Glomerular endothelial cell (primary cell): Measurements from ENCODE around the gene GRK3. TPM values are rescaled to one million over a fixed set of nuclear protein-coding genes. Genes with fewer than 3 reads are reported as not detected.
"Not testable (repeated sequence)": the region's sequence is repeated elsewhere in the genome, so short reads cannot be mapped to it uniquely, and the experiment has no call there.

Experiments used
- DNase-seq: peaks from one replicate; pipeline ENCODE4 v3.0.0-alpha.2; 2011; ENCODE audit warnings: low read depth, low spot score; ENCODE audit errors: extremely low read depth
- total RNA-seq: library from RNA; depleted of rRNA; stranded (reverse); fragments of >200 nt; gene quantifications from 2 replicates; pipeline ENCODE4 v1.2.3, GENCODE V29; 2015

The GRK3 gene
- total RNA-seq, 1 donor from 2014 or later = 0.76 TPM

GRCh38 chr22:25623851-25624250, 59.4 kb downstream of the GRK3 start:
- no peak for DNase-seq

DNA sequence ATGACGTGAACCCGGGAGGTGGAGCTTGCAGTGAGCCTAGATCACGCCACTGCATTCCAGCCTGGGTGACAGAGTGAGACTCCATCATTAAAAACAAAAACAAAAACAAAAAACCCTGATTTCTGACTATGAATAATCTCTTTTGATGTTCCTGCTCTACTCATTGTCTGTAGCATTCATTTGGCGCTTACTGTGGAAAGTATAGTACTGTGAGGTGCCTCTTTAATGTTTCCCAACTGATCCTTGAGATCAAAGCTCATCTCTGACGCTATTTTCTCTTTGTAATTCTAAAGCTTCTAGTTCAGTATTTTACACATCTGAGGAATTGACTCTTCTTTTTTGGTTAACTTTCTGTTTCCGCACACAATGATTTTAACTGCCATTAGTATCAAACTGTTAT, 60.0 kb downstream of the GRK3 start:
- DNase-seq = no peak

- not testable (repeated sequence) for DNase-seq
Observed at GRCh38 chr22:25625747-25626623, 61.5 kb downstream of the GRK3 start.

- DNase-seq = no peak
Observed at GRCh38 chr22:25626624-25626990, 62.1 kb downstream of the GRK3 start.

DNA sequence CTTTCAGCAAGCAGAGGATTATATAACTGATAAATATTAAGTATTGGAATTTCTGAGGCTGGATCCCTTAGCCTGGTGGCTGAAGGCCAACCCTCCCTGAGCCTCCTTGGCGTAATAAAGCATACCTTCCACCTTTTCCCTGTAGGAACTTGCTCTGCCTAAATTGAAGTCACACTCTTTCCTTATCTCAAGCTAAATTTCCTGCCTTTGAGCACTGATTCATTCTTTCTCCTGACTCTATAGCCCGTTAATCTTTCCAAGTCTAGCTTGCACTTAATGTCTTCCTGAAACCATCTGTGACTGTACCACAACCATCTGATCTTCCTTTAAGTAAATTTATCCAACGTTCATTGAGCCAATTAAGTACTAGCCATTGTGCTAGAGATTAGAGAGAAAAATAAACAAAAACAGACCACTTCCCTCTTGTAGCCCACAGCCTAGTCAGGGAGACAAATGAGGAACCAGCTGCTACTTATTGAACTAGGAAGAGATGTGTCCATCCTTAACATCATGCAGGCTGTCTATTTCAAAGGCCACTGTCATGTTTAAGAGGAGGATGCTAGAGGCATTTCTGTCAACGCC, 62.9 kb downstream of the GRK3 start:
- DNase-seq = no peak

GRCh38 chr22:25628494-25628893, 64.0 kb downstream of the GRK3 start:
- DNase-seq = no peak

DNA sequence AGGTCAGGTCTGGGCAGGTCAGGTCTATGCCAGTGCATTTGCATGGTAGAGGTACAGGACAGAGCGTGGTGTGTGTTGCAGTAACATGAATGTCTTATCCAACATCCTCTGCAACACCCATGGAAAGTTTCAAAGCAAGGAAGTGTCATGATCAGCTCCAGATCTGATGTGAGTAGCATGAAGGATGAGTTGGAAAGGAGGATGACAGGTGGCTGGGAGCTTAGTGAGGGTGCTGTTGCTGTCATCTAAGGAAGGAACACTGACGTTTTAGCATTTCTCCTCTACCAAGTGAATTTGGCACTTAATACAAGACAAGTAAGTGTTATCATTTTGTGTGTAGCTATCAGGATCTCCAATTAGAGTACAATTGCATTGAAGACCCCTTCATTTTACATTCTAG, 65.1 kb downstream of the GRK3 start:
- no peak for DNase-seq

DNA sequence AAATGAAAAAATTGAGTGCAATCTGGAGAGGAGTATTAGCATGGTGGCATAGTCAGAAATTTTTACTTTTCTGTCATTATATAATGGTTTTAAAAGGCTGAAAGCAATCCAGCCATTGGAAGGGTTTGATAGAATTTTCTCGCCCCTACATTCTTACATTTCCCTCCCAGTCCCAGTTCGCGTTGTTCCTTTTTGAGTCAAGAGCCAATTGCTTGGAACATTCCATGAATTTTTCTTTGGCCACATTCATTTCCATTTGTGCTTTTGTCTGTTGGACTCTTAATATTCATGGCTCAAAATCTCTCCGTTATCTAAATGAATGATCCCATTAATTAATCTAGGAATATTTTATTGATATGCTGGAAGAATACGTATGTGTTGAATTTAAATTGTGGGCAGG, 66.0 kb downstream of the GRK3 start:
- no peak for DNase-seq

GRCh38 chr22:25636323-25636722, 71.8 kb downstream of the GRK3 start:
- DNase-seq = no peak

DNA sequence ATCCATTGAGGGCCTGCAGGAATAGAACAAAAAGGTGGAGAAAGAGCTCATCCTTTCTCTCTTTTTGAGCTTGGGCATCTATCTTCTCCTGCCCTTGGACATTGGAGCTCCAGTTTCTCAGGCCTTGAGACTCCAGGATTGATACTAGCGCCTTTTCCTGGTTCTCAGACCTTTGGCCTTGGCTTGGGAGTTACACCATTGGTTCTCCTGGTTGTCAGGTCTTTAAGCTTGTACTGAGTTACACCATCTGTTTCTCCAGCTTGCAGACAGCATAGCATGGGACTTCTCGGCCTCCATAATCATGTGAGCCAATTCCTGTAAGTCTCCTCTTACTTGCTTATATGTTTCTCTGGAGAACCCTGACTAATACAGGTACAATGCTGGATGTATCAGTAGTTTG, 72.6 kb downstream of the GRK3 start:
- no peak for DNase-seq

GRCh38 chr22:25637672-25638071, 73.2 kb downstream of the GRK3 start:
- no peak for DNase-seq

GRCh38 chr22:25638638-25639037, 74.2 kb downstream of the GRK3 start:
- no peak for DNase-seq

- no peak for DNase-seq
Observed at GRCh38 chr22:25641650-25642049, 77.2 kb downstream of the GRK3 start.

DNA sequence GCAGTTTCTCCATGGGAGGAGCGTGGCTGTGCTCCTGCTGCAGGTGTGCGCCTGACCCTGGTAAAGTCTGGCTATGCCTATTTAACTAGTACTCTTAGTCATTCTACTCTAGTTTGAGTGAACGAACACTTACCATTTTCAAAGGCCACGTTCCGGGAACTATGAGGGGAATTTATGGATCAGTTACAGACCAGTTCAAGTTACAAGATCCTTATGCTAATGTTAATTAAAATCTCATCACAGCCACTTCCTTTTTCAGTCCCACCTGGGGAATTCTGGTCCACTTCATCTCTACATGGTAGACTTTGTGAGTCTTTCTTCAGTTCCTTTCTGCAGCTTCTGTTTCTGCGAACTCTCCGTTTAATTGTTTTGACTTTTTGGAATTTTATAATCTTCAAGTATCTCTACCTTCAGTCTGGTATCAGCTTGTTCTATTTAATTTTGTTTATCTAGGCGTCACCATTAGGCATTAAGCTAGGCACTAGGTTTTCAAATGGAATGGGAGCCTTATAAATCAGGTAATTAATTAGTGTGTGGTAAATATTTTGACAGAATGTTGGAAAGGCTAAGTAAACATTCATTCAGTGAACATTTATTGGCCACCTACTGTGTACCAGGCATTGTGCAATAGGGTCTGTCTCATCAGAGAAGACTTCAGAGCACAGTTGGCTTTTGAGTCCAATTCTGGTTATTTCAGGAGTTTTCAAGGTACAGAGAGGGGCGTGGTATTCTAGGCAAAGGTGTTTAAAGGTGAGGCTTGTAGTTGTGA, 78.9 kb downstream of the GRK3 start:
- no peak for DNase-seq

GRCh38 chr22:25644122-25644521, 79.6 kb downstream of the GRK3 start:
- no peak for DNase-seq

DNA sequence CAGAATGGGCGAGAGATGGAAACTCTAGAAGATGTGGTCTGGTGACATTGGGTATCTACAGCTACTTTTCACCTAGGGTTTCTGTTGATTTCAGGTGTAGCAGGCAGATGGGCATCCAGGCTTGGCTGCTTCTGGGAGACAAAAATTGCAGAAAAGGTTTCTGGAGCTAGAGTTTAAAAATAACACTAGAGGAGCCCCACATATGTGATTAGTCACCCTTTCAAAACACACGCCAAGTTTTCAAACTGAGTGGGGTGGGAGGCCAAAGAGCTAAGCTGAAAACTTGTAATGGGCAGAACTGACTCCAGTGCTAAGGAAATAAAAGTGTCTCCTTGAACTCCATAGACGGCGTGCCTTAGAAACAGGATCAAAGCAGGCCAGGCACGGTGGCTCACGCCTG, 80.8 kb downstream of the GRK3 start:
- DNase-seq = no peak

GRCh38 chr22:25645964-25646363, 81.5 kb downstream of the GRK3 start:
- no peak for DNase-seq

DNA sequence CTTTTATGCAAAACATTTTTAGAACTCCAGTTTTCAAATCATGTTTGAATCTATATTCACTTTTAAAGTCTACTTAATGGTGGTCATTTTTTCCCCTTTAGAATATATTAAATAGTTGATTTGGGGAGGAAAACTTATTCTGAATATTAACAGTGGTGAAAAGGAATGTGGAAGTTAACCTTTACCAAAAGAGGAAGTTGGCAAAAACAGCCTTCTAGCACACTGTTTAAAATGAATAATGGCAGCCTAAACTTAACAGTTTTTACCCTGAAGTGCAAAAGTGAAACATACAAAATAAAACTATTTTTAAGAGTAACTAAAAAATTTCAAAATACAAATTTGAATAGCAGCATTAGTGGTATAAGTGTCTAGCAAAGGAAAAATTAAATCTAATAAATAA, 86.4 kb downstream of the GRK3 start:
- DNase-seq = no peak

DNA sequence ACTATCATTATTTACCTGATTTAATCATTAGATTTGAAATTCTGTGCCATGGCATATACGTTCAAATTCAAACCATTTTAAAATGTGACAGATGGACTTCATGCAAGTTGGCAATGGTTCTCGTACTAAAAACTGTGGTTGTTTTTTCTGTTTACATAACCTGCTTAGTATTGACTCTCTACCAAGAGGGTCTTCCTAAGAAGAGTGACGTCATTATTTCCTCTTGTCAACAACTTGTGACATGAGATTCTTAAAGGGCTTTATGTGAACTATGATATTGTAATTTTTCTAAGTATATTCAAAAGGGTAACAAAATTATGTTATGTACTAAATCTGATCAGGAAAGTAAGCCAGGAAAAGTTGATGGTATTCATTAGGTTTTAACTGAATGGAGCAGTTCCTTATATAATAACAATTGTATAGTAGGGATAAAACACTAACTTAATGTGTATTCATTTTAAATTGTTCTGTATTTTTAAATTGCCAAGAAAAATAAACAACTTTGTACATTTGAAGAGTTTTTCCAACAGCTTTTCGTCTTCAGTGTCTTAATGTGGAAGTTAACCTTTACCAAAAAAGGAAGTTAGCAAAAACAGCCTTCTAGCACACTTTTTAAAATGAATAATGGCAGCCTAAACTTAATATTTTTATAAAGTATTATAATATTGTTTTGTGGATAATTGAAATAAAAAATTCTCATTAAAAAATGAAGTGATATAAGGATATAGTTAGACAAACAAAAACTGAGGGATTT, 87.0 kb downstream of the GRK3 start:
- no peak for DNase-seq

- no peak for DNase-seq
Observed at GRCh38 chr22:25654676-25655075, 90.2 kb downstream of the GRK3 start.

GRCh38 chr22:25655371-25655935, 91.0 kb downstream of the GRK3 start:
- no peak for DNase-seq
